ENCODE results near the gene OSCAR. TPM values are rescaled to one million over a fixed set of nuclear protein-coding genes. Genes with fewer than 3 reads are reported as not detected.

OSCAR gene
- total RNA-seq, 2 donors from 2014 or later, result 0.20 to 0.44 TPM

DNA sequence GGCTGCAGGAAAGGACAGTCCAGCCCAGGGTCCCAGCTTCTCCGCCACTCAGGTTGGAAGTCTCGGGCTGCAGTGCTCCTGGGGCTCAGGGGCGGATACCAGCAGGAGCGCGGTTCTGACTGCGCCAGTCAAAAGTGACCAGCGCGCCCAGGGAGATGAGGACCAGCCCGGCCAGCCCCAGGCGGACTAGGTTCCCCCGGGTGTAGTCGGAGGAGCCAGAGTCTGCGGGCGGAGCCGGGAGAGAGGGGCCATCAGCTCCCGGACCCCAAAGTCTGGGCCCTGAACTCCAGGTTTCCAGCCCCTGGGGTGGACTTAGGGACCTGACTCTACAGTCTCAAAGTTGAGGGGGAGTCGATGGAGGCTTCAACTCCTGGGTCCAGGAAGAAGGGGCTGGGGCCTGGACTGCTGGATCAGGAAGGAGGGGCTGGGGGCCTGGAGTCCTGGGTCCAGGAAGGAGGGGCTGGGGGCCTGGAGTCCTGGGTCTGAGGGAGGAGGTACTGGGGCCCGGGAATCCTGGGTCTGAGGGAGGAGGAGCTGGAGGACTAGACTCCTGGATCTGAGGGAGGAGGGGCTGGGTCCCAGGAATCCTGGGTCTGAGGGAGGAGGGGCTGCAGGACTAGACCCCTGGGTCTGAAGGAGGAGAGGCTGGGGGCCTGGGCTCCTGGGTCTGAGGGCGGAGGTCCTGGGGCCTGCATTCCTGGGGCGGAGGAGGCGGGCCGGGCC is 5.3 kb downstream of the OSCAR start:
- Histone ChIP-seq H3K4me3 (ENCODE audit: low read length) (peak overlapping the region; percentile 62), H3K27ac (ENCODE audit: low read depth, low read length) (no peak overlapping the region), H3K36me3 (ENCODE audit: control insufficient read depth, insufficient read depth, low read length) (no peaks in the 10 kb centered on the region), H3K4me1 (ENCODE audit: control insufficient read depth, insufficient read depth, low read length) (no peaks in the 10 kb centered on the region), H3K9me3 (ENCODE audit: control insufficient read depth, low read length) (no peaks in the 10 kb centered on the region), H3K27me3 (ENCODE audit: control insufficient read depth, insufficient read depth, low read length, poor library complexity, severe bottlenecking) (peaks cover 31% of the 10 kb centered on the region), H3K9ac (ENCODE audit: extremely low read depth, low read length, poor library complexity, severe bottlenecking) (no peak overlapping the region)
- H3K4me3 Mint-ChIP-seq, result peak overlapping the region; percentile 45
- peaks cover 46% of the 10 kb centered on the region for H3K27me3 Mint-ChIP-seq (ENCODE audit: insufficient read depth)
- peaks cover 17% of the 10 kb centered on the region for H3K9me3 Mint-ChIP-seq
- no peak for TF ChIP-seq CTCF (conservative IDR thresholded peaks at IDR 0.05)
- DNase-seq, result no peak
- H3K36me3 Mint-ChIP-seq (ENCODE audit: low read depth), result no peaks in the 10 kb centered on the region
- no peaks in the 10 kb centered on the region for H3K4me1 Mint-ChIP-seq
- no peak overlapping the region for H3K27ac Mint-ChIP-seq
- 81 to 84% methylated on average over 16 to 22 of the region's 22 CpGs for WGBS, 2 experiments (ENCODE audit: insufficient coverage in 1 of 2, insufficient read length in 1 of 2)

DNA sequence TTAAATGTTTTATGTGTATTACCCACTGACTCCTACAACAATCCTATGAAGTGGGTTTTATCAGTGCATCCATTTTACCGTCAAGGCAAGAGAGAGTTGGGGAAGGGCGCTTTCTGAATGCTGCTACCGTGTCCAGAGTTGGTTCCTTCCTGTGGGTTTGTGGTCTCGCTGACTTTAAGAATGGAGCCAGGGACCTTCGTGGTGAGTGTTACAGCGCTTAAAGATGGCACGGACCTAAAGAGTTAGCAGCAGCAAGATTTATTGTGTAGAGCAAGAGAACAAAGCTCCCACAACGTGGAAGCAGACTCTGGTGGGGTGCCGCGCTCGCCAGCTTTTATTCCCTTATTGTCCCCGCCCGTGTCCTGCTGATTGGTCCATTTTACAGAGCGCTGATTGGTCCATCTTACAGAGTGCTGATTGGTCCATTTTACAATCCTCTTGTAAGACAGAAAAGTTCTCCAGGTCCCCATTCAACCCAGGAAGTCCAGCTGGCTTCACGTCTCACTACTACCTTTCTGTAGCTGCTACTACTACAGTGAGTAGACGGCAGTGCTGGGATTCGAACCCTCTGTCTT is 6.1 kb downstream of the OSCAR start:
- Histone ChIP-seq H3K4me1 (ENCODE audit: control insufficient read depth, insufficient read depth, low read length) (no peaks in the 10 kb centered on the region), H3K27ac (ENCODE audit: low read depth, low read length) (no peak overlapping the region), H3K9me3 (ENCODE audit: control insufficient read depth, low read length) (no peaks in the 10 kb centered on the region), H3K4me3 (ENCODE audit: low read length) (no peak overlapping the region), H3K27me3 (ENCODE audit: control insufficient read depth, insufficient read depth, low read length, poor library complexity, severe bottlenecking) (peaks cover 31% of the 10 kb centered on the region), H3K9ac (ENCODE audit: extremely low read depth, low read length, poor library complexity, severe bottlenecking) (no peak overlapping the region), H3K36me3 (ENCODE audit: control insufficient read depth, insufficient read depth, low read length) (no peaks in the 10 kb centered on the region)
- no peak for DNase-seq
- H3K27me3 Mint-ChIP-seq (ENCODE audit: insufficient read depth), result peaks cover 47% of the 10 kb centered on the region
- H3K9me3 Mint-ChIP-seq, result peaks cover 17% of the 10 kb centered on the region
- no peaks in the 10 kb centered on the region for H3K4me1 Mint-ChIP-seq
- WGBS, 2 experiments (ENCODE audit: insufficient coverage in 1 of 2, insufficient read length in 1 of 2), result 90 to 93% methylated on average over 16 to 17 of the region's 17 CpGs
- H3K4me3 Mint-ChIP-seq, result no peak overlapping the region
- TF ChIP-seq CTCF (conservative IDR thresholded peaks at IDR 0.05), result no peak
- H3K27ac Mint-ChIP-seq, result no peak overlapping the region
- no peaks in the 10 kb centered on the region for H3K36me3 Mint-ChIP-seq (ENCODE audit: low read depth)

- H3K27ac Mint-ChIP-seq, result no peak overlapping the region
- H3K4me1 Mint-ChIP-seq, result no peaks in the 10 kb centered on the region
- no peak overlapping the region for H3K9ac ChIP-seq (ENCODE audit: extremely low read depth, low read length, poor library complexity, severe bottlenecking)
- 92 to 100% methylated on average over 1 to 3 of the region's 3 CpGs for WGBS, 2 experiments (ENCODE audit: insufficient coverage in 1 of 2, insufficient read length in 1 of 2)
- no peak for TF ChIP-seq CTCF (conservative IDR thresholded peaks at IDR 0.05)
- H3K4me3 Mint-ChIP-seq, result no peak overlapping the region
- no peak for DNase-seq
- H3K27me3 Mint-ChIP-seq (ENCODE audit: insufficient read depth), result peaks cover 27% of the 10 kb centered on the region
- H3K4me1 ChIP-seq (ENCODE audit: control insufficient read depth, insufficient read depth, low read length), result no peaks in the 10 kb centered on the region
- no peak overlapping the region for H3K4me3 ChIP-seq (ENCODE audit: low read length)
- peaks cover 15% of the 10 kb centered on the region for H3K9me3 ChIP-seq (ENCODE audit: control insufficient read depth, low read length)
- no peaks in the 10 kb centered on the region for H3K27me3 ChIP-seq (ENCODE audit: control insufficient read depth, insufficient read depth, low read length, poor library complexity, severe bottlenecking)
- H3K9me3 Mint-ChIP-seq, result peaks cover 27% of the 10 kb centered on the region
- H3K27ac ChIP-seq (ENCODE audit: low read depth, low read length), result no peak overlapping the region
- no peaks in the 10 kb centered on the region for H3K36me3 Mint-ChIP-seq (ENCODE audit: low read depth)
- H3K36me3 ChIP-seq (ENCODE audit: control insufficient read depth, insufficient read depth, low read length), result no peaks in the 10 kb centered on the region
These were observed 16.2 kb downstream of the OSCAR start for GRCh38 chr19:54084410-54084809.

Measured in endodermal cell (in vitro differentiated cells).